ENCODE results near the gene CD80.

Gene CD80

GRCh38 chr3:119531151-119531550 is 28.3 kb downstream of the CD80 start:
- Histone ChIP-seq H4K20me1 (ENCODE audit: insufficient read depth, low read length) (no peaks in the 10 kb centered on the region), H3K4me1 (ENCODE audit: insufficient read depth, low read length, severe bottlenecking) (no peaks in the 10 kb centered on the region), H3K36me3 (ENCODE audit: insufficient read depth, low read length) (peaks cover 7% of the 10 kb centered on the region; the same call in 1 of the 2 replicates), H3K9me2 (ENCODE audit: low read depth, low read length) (no peaks in the 10 kb centered on the region), H3K79me2 (ENCODE audit: insufficient read depth, low read length) (no peaks in the 10 kb centered on the region), H3K27me3 (ENCODE audit: insufficient read depth, low read length) (no peaks in the 10 kb centered on the region), H2AFZ (ENCODE audit: low read length) (no peak overlapping the region), H3K4me3 (ENCODE audit: low read depth, low read length, poor library complexity, severe bottlenecking) (no peak overlapping the region), H3K27ac (ENCODE audit: low read depth, low read length, poor library complexity, severe bottlenecking) (no peak overlapping the region), H3K9ac (ENCODE audit: low read length) (no peak overlapping the region), H3F3A (ENCODE audit: insufficient read depth, low read length) (no peaks in the 10 kb centered on the region), H3K9me3 (ENCODE audit: low read length) (no peaks in the 10 kb centered on the region), H3K4me2 (ENCODE audit: low read length) (no peak overlapping the region)
- TF ChIP-seq, protein P1, sequence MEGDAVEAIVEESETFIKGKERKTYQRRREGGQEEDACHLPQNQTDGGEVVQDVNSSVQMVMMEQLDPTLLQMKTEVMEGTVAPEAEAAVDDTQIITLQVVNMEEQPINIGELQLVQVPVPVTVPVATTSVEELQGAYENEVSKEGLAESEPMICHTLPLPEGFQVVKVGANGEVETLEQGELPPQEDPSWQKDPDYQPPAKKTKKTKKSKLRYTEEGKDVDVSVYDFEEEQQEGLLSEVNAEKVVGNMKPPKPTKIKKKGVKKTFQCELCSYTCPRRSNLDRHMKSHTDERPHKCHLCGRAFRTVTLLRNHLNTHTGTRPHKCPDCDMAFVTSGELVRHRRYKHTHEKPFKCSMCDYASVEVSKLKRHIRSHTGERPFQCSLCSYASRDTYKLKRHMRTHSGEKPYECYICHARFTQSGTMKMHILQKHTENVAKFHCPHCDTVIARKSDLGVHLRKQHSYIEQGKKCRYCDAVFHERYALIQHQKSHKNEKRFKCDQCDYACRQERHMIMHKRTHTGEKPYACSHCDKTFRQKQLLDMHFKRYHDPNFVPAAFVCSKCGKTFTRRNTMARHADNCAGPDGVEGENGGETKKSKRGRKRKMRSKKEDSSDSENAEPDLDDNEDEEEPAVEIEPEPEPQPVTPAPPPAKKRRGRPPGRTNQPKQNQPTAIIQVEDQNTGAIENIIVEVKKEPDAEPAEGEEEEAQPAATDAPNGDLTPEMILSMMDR (IDR thresholded peaks at IDR 0.05; ENCODE audit: low read length): no peak
- TF ChIP-seq EZH2 (IDR thresholded peaks at IDR 0.05; ENCODE audit: borderline replicate concordance, low read length): no peak

- Histone ChIP-seq H3F3A (ENCODE audit: insufficient read depth, low read length) (no peaks in the 10 kb centered on the region), H3K9me2 (ENCODE audit: low read depth, low read length) (no peaks in the 10 kb centered on the region), H3K27me3 (ENCODE audit: insufficient read depth, low read length) (no peaks in the 10 kb centered on the region), H3K79me2 (ENCODE audit: insufficient read depth, low read length) (no peaks in the 10 kb centered on the region), H3K9ac (ENCODE audit: low read length) (no peak overlapping the region), H3K36me3 (ENCODE audit: insufficient read depth, low read length) (peaks cover 7% of the 10 kb centered on the region; the same call in 1 of the 2 replicates), H3K4me3 (ENCODE audit: low read depth, low read length, poor library complexity, severe bottlenecking) (no peak overlapping the region), H3K4me1 (ENCODE audit: insufficient read depth, low read length, severe bottlenecking) (no peaks in the 10 kb centered on the region), H3K27ac (ENCODE audit: low read depth, low read length, poor library complexity, severe bottlenecking) (no peak overlapping the region), H2AFZ (ENCODE audit: low read length) (no peak overlapping the region), H3K4me2 (ENCODE audit: low read length) (no peak overlapping the region), H4K20me1 (ENCODE audit: insufficient read depth, low read length) (no peaks in the 10 kb centered on the region), H3K9me3 (ENCODE audit: low read length) (no peaks in the 10 kb centered on the region)
- no peak for TF ChIP-seq EZH2 (IDR thresholded peaks at IDR 0.05; ENCODE audit: borderline replicate concordance, low read length)
- TF ChIP-seq, protein P1 (IDR thresholded peaks at IDR 0.05; ENCODE audit: low read length): no peak
These were observed 29.0 kb downstream of the CD80 start for GRCh38 chr3:119530456-119530855.

- Histone ChIP-seq H3K9ac (ENCODE audit: low read length) (no peak overlapping the region), H3K4me1 (ENCODE audit: insufficient read depth, low read length, severe bottlenecking) (no peaks in the 10 kb centered on the region), H3K27ac (ENCODE audit: low read depth, low read length, poor library complexity, severe bottlenecking) (no peak overlapping the region), H3K36me3 (ENCODE audit: insufficient read depth, low read length) (peaks cover 7% of the 10 kb centered on the region), H2AFZ (ENCODE audit: low read length) (no peak overlapping the region), H4K20me1 (ENCODE audit: insufficient read depth, low read length) (no peaks in the 10 kb centered on the region), H3K4me3 (ENCODE audit: low read depth, low read length, poor library complexity, severe bottlenecking) (no peak overlapping the region), H3K27me3 (ENCODE audit: insufficient read depth, low read length) (no peaks in the 10 kb centered on the region), H3K9me2 (ENCODE audit: low read depth, low read length) (no peaks in the 10 kb centered on the region), H3K9me3 (ENCODE audit: low read length) (no peaks in the 10 kb centered on the region), H3F3A (ENCODE audit: insufficient read depth, low read length) (no peaks in the 10 kb centered on the region), H3K79me2 (ENCODE audit: insufficient read depth, low read length) (no peaks in the 10 kb centered on the region), H3K4me2 (ENCODE audit: low read length) (no peak overlapping the region)
- TF ChIP-seq, protein P1 (IDR thresholded peaks at IDR 0.05; ENCODE audit: low read length): no peak
- no peak for TF ChIP-seq EZH2 (IDR thresholded peaks at IDR 0.05; ENCODE audit: borderline replicate concordance, low read length)
These were observed 29.5 kb downstream of the CD80 start for GRCh38 chr3:119529883-119530282.

Data from OCI-LY1 (cell line).